HG03439 (cell line): ENCODE results near the gene KLF15.

ENCODE experiments used
- ATAC-seq: cut with Tn5 transposase; IDR thresholded peaks from one replicate; pipeline ENCODE4 v1.9.1; 2021; ENCODE audit warnings: mild to moderate bottlenecking, moderate library complexity; ENCODE audit not compliant: unreplicated experiment

The KLF15 gene

DNA sequence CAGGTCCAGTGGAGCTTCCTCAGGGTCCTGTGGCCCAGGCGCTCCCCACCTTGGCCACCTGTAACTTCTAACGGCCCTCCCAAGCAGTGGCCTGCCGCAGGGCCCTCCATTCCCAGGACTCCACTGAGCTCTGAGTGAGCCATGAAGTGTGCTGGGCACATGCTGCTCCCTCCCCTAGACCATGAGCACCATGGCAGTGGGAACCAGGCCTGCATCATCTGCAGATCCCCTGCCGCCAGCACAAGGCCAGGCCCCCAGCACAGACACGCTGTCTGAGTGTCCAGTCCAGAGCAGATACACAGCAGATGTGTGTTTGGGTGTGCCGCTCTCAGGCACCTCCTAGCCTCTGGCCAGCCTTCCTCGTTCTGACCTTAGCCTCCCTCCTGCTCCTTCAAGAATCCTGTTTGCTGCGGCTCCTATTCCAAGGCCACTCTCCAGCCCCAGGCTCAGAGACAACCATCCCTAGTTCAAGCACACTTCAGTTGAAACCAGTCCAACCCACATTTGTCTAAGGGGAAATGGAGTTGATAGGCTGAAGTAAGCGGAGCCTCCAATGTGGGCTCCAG is 7.0 kb upstream of the KLF15 start:
- no peak for ATAC-seq

- ATAC-seq = no peak
These were observed 4.0 kb upstream of the KLF15 start for GRCh38 chr3:126361211-126361610.

- no peak for ATAC-seq
These were observed 3.5 kb upstream of the KLF15 start for GRCh38 chr3:126360714-126361060.

GRCh38 chr3:126360046-126360713 is 3.0 kb upstream of the KLF15 start:
- ATAC-seq = no peak

- no peak for ATAC-seq
These were observed 1.6 kb upstream of the KLF15 start for GRCh38 chr3:126358816-126359181.

GRCh38 chr3:126358038-126358815 is 1.0 kb upstream of the KLF15 start:
- no peak for ATAC-seq

GRCh38 chr3:126356373-126357264 is 589 bp downstream of the KLF15 start:
- no peak for ATAC-seq

- ATAC-seq = no peak
These were observed 1.3 kb downstream of the KLF15 start for GRCh38 chr3:126355777-126356372.

DNA sequence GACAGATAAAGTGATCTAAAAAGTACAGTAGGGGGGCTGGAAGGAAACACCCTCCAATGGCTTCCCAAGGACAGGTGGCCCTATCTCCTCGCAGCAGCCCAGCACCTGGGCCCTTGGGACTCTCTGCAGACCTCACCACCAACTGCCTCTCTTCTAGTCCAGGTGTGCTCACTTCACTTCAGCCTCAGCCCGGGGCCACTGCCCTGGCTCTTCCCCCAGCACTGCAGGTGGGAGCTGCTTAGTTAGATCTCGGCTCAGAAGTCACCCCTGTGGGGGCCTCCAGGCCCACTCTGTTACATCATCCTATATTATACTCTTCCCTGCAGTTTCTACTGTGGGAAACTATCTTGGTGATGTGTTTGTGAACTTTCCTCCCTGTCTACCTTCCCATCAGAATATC is 2.0 kb downstream of the KLF15 start:
- no peak for ATAC-seq

DNA sequence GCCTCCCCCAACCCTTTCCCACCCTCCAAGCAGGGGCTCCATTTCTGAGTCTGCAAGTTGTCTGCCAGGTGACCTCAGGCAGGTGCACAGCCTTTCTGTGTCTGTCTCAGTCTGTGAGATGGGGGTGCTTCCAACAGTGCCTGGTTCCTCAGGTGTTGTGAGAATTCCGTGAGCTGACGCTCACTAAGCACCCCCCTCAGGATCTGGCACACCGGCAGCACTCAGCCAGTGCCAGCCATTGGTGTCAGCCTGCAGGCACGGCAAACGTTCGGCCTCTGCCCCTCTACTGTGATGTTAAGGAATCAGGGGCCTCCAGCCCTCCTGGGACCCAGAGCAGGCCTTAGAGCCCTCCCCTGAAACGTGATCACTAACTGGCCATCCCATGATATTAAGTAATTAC is 2.4 kb downstream of the KLF15 start:
- ATAC-seq = no peak

DNA sequence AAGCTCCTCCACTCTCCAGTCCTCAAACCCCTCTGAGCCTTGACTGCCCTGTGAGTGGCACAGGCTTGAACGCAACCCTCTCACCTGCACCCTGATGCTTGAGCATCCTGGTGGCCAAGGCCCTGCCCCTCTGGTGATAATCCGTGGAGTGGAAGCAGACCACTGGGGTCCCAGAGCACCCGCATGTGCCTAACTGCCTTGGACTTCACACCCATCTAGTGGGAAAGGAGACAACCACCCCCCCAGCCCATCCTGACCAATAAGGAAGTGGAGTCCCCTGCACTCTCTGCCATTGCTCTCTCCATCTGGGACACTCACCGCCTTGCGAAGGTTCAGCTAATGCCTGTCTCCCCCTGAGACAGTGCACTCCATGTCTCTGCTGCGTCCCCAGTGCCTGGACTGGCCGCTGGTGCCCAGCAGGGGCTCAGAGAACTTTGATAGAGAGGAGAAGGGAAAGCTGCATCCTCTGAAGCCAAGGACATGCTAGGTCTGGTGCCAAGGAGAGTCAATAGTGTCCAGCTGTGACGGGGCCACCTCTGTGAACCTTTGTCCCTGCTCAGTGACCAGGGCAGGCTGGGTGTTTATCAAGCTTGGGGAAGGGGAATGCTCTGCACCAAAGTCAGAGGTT is 3.4 kb downstream of the KLF15 start:
- ATAC-seq = no peak

DNA sequence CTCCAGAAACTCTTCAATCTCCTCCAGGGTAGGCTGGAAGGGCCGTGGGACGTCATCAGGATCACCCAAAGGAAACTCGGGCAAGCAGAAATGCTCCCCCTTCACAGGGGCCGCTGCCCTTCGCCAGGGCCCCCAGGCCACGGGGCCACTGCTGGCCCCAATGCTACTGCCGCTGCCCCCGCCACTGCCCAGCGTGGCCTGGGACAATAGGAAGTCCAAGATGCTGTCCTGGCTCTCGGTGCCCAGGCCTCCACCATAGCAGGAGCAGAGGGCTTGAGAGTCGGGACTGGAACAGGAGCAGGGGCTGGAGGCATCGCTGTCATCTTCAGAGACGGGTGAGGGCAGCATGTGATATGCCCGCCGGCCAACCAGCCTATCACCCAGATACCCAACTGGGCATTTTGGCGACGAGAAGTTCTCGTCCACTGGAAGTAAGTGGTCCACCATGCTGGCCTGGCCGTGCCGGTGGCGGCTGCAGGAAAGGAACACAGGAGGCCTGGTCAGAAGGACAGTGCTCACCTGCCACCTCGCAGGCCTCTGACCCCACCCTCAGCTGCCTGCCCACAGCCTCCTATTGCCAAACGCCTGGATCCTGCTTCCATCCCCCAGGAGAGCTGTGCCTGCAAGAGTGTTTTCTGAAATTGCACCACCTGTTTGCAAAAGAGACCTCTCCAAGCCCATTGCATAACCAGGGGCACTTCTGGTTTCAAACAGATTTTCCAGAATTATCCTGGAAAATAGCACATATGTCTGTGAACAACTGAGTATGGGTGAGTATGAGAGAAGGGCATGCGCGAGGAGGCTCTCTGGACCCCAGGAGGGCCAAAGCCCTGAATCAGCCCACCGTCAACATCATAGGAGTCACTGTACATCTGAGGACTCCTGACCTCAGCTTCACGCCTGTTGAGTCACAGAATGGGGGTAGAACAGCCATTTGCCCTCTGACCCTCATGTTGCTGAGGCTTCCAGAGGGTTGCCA is 4.4 kb downstream of the KLF15 start:
- no peak for ATAC-seq

DNA sequence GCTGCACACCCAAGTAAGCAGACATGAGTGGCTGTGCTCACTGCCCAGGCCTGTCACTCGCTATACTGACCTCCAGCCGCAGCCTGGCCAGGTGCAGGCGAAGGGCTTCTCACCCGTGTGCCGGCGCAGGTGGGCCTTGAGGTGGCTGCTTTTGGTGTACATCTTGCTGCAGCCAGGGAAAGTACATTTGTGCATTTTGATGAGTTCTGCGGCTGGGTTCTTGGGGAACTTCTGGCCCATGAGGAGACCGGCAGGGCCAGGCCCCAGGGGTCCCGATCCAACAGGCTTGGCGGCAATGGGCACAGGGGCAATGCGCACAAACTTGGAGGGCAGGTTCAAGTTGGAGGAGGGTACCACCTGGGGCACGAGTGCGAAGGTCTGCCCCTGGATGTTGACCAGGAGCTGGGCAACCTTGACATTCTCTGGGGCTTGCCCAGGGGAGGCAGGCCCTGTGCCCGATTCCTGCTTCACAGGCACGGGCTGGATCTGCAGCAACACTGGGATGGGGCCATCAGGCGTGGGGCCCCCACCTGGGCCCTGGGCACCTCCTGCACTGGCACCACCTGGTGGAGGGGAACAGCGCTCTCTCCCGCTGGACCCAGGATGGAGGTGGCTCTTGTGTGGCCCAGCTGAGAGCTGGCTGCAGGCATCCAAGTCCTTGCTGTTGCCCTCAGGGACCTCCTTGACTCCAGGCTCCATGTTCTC is 5.3 kb downstream of the KLF15 start:
- ATAC-seq = no peak

DNA sequence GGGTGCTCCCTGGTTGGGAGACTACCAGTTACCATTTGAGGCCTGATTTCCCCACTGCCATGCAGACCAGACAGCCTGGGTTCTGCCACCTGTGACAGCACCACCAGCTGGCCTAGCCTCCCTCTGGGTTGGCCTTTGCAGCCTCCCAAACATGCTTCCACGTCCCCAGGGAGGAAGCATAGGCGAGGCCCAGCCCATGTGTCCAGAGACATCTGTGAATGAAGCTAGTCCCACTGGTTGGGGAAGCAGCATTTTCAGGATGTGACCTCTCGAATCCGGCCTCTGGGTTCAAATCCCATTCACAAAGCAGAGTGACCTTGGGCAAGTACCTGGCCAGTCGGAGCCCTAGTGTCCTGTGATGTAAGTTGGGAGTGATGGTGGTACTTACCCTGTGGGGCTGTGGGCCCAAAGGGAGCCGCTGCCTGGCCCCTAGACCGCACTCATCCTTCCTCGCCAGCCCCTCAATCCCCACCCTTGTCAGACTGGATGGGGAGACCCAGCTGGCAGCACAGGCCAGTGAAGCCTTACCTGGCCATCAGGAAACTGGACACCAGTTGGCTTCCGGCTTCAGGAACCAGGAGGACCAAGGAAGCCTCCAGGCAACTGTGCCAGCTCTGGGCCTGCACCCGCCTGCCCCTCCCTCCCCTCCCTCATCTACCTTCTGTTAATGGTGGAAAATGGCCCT is 6.0 kb downstream of the KLF15 start:
- no peak for ATAC-seq

- no peak for ATAC-seq
These were observed 6.6 kb downstream of the KLF15 start for GRCh38 chr3:126350502-126351085.

DNA sequence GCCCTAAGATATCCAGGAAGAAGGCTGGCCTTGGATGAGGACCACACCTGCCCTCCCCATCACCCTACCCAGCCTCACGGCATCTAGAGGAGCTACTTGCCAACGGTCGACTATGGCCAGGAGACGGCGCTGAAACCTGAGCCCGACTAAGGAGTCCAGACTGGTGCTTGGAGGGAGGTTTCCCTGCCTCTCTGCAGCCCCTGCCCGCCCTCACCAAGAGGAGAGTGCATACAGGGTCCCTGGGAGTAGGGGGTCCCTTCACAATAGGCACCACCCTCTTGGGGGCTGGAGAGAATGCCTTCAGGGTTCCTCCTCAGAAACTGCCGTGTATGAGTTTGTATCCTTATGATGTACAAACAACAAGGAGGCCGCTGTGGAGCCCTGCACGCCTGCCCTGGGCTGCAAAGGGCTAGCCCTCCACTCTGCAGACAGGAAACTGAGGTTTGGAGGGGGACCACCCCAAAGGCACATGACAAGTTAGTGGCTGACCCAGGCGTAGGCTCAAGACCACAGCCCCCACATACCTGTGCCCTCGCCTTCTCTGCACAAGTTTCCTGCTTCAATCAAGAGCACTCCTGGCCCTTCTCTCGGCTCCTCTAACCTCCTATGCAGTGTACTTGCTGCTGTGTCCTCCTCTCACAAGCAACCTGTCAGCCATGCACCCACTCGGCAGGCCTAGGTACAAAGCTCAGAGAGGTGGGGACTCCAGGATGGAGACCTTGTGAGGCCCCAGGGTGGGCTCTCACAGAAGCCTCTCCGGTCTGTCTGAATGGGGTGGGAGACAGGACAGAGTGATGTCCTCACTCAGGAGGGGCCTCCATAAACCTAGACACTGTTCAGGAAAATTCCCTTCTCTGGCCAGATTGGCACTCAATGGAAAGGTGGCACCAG is 7.4 kb downstream of the KLF15 start:
- ATAC-seq = no peak

DNA sequence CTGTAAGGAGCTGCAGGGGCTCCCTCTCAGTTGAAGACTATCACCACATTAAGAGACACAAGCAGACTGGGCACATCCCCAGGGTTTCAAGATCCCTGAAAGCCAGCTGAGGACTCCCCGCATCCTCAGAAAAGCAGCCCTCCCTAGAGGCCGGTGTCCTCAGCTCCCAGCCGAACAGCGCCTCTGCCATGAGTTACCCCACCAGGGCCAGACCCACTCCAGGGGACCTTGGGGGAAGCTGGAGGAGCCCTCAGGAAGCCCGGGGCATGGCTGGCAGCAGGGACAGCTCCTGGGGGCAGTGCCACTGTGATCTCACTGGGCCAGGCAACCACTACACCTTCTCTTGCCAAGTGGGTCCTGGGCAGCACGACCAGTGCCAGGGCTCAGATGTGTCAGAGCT is 8.1 kb downstream of the KLF15 start:
- ATAC-seq = no peak
